PC-3 (cell line): ENCODE results near the gene A4GNT. TPM values are rescaled to one million over a fixed set of nuclear protein-coding genes. Genes with fewer than 3 reads are reported as not detected.
A peak's percentile ranks its signal among the peaks of the same experiment; 100 is the strongest.

Source experiments
- ATAC-seq: fragments of 200-7000 bp; cut with Tn5 transposase; 2 replicates; pipeline ENCODE4 v1.9.1; 2020; ENCODE audit warnings: mild to moderate bottlenecking, moderate library complexity
- BruUV-seq: library from RNA; stranded (reverse); fragments of 400-500 nt; replicated peaks from 2 replicates; lab custom pipeline; 2021; lab: Mats Ljungman, UMichigan
- CTCF ChIA-PET: fragments of 300-600 bp; sonication (Branson Sonifier 250); formaldehyde crosslinking; loops from one replicate; lab custom pipeline; 2022; ENCODE audit warnings: antibody characterized with exemption; lab: Charles Lee
- POLR2A ChIA-PET: fragments of 300-600 bp; sonication (Branson Sonifier 250); formaldehyde crosslinking; loops from one replicate; lab custom pipeline; 2022; ENCODE audit warnings: antibody characterized with exemption; ENCODE audit not compliant: unreplicated experiment; lab: Charles Lee
- DNase-seq: peaks from one replicate; pipeline ENCODE4 v3.0.0-alpha.2; 2015
- H2AFZ ChIP-seq: fragments of 300-600 bp; sonication (generic); 2 replicates; pipeline ENCODE4 v1.6.0; 2016; ENCODE audit warnings: antibody characterized with exemption, low read length
- H3F3A ChIP-seq: fragments of 300-600 bp; sonication (generic); one replicate; pipeline ENCODE4 v1.6.0; 2017; ENCODE audit warnings: antibody characterized with exemption, low read length, control low read depth, mild to moderate bottlenecking; ENCODE audit not compliant: unreplicated experiment
- H3K27ac ChIP-seq: fragments of 300-600 bp; sonication (generic); 2 replicates; pipeline ENCODE4 v1.5.1; 2016; ENCODE audit warnings: mild to moderate bottlenecking, low read length
- H3K27me3 ChIP-seq: fragments of 300-600 bp; sonication (generic); 2 replicates; pipeline ENCODE4 v1.6.1; 2016; ENCODE audit warnings: low read length, mixed read lengths
- H3K36me3 ChIP-seq: fragments of 300-600 bp; sonication (generic); 2 replicates; pipeline ENCODE4 v1.6.1; 2016; ENCODE audit warnings: low read depth, mixed run types, low read length, mixed read lengths
- H3K4me1 ChIP-seq: fragments of 300-600 bp; sonication (generic); 2 replicates; pipeline ENCODE4 v1.5.1; 2016; ENCODE audit warnings: low read length; ENCODE audit not compliant: insufficient read depth
- H3K4me2 ChIP-seq: fragments of 300-600 bp; sonication (generic); 2 replicates; pipeline ENCODE4 v1.6.0; 2016; ENCODE audit warnings: low read length
- H3K4me3 ChIP-seq: fragments of 300-600 bp; sonication (generic); 2 replicates; pipeline ENCODE4 v1.5.1; 2016; ENCODE audit warnings: mild to moderate bottlenecking, low read length, mixed read lengths
- H3K79me2 ChIP-seq: fragments of 300-600 bp; sonication (generic); 2 replicates; pipeline ENCODE4 v1.6.1; 2017; ENCODE audit warnings: low read length, mixed read lengths
- H3K9ac ChIP-seq: fragments of 300-600 bp; sonication (generic); 2 replicates; pipeline ENCODE4 v1.6.0; 2016; ENCODE audit warnings: mild to moderate bottlenecking, low read length
- H3K9me2 ChIP-seq: fragments of 300-600 bp; sonication (generic); replicated peaks from 2 replicates; pipeline ENCODE4 v1.6.1; 2016; ENCODE audit warnings: mixed run types, low read length, mixed read lengths
- H3K9me3 ChIP-seq: fragments of 300-600 bp; sonication (generic); 2 replicates; pipeline ENCODE4 v1.6.1; 2016; ENCODE audit warnings: low read length, mixed read lengths
- H4K20me1 ChIP-seq: fragments of 300-600 bp; sonication (generic); 2 replicates; pipeline ENCODE4 v1.6.1; 2016; ENCODE audit warnings: low read length, mixed read lengths
- EZH2 ChIP-seq: fragments of 300-600 bp; sonication (generic); IDR thresholded peaks from one replicate; pipeline ENCODE4 v1.6.1; 2017; ENCODE audit warnings: antibody characterized with exemption, mild to moderate bottlenecking, low read length; ENCODE audit not compliant: unreplicated experiment
- EZH2phosphoT487 ChIP-seq: fragments of 300-600 bp; sonication (generic); IDR thresholded peaks from 2 replicates; pipeline ENCODE4 v1.6.1; 2018; ENCODE audit warnings: mild to moderate bottlenecking, antibody characterized with exemption, low read length, borderline replicate concordance
- intact Hi-C: fragments of 100-400 bp; cut with micrococcal nuclease; formaldehyde crosslinking; loops from 2 replicates; pipeline ENCODE4 v1.9.0; 2023
- total RNA-seq: library from RNA; depleted of rRNA; stranded (reverse); fragments of >200 nt; gene quantifications from 2 replicates; pipeline ENCODE4 v1.2.3, GENCODE V29; 2014
- TF ChIP-seq, protein P1 (sequence below): fragments of 300-600 bp; sonication (generic); conservative IDR thresholded peaks from 2 replicates; pipeline ENCODE4 v1.5.1; 2017; ENCODE audit warnings: antibody characterized with exemption, low read depth, mild to moderate bottlenecking, low read length

Gene A4GNT
- total RNA-seq, 1 experiment from 2014 or later, result not detected

DNA sequence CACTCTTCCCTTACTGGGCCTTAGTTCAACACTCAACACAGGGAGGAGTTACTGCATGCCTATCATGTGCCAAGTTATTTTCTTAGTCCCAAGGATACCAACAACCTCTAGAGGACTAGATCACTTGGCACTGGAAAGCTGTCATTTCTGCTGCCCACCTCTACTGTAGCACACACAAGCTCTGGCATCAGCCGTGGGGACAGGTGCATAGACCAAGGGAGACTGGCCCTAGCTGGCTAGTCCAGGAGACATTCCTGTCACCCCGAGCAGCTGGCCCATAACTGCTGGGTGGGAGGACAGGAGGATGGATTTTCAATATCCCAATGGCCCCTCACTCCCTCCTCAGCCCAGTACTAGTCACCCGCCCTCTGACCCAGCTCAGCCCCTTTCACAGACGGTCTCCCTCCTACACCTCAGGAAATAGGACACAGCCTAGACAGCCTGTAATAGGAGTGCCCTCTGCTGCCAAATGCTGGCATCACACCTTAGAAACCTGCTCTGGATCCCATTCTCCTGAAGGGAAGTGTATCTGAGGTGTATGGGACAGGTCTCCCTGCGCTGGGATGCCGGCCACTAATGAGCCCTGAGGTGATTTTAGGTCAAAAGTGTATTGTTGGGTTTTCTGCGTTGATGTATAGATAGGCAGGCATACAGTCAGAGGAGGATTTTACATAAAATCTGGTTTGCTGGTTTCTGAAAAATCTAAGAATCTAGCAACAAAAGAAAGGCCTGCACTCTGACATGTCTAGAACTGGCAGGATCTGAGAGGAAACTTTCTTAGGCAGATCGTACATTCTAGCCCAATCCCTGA is 13.4 kb downstream of the A4GNT start:
- CTCF ChIA-PET, result interaction anchor here (0.6 to 0.9 kb wide), 3 partner anchors 29 to 50 kb away, joined by 3 to 4 read pairs (median 3); no protein-coding TSS in a partner anchor
- peak; percentile 84 for DNase-seq
- POLR2A ChIA-PET, result no interaction called here

DNA sequence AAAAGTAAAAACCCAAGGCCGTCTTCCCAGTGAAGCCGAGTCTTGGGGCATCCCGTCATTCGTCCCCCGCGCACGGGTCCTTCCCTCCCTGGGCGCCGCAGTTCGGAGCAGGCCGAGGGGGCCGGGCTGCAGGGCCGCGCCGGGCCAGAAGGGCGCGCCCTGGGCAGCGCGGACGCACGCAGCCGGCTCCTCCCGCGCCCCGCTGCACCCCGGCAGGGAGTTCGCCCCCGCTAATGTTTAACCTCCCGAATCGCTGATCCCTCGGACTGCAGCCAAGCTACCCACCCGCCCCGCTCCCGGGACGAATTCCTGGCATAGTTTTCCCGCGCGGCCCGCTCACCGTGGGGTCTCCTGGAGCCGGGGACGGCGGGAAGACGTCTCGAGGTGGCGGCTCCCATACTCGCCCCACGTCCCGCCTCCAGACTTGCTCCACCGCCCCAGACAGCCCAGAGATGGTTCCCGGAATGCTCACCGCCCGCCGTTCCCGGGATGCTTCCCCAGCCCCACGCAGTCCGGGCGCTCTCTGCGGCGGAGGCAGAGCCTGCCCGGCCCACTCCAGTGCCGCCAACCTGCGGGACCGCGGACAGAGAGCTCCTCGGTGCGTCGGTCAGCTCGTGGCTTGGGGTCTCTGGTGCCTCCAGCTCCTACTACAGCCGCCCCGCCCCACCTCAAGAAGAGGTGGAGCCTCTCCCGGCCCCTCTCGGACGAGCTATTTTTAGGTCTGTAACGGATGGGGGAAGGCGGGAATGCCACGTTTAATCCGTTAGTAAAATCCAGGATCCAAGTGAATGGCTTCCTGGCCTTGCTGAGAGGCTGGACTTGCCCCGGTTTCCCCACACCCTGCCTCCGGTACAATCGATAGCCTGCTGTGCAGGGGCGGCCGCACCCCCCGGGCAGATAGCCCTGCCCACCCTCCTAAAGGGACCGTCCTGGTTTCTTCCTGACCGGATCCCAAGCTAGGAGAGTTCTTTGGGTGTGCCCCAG is 16.9 kb downstream of the A4GNT start, which contains the start of gene DZIP1L:
TSS of gene DZIP1L (minus strand) at position 621 of the 984 bp plus-strand sequence. CDS start 11,637 bp downstream, outside the sequence.
- BruUV-seq, result TSS peak; percentile 37

More for the DNA sequence above, 13.4 kb downstream of the A4GNT start:
- H3K4me3 ChIP-seq, result no peak overlapping the region
- ATAC-seq, result peak; percentile 59
- H2AFZ ChIP-seq, result no peak overlapping the region
- H3K9ac ChIP-seq, result no peak overlapping the region
- H3K27me3 ChIP-seq, result no peaks in the 10 kb centered on the region
- BruUV-seq, result no TSS peak
- H3K27ac ChIP-seq, result no peak overlapping the region
- H3K9me3 ChIP-seq, result no peaks in the 10 kb centered on the region
- TF ChIP-seq, protein P1, sequence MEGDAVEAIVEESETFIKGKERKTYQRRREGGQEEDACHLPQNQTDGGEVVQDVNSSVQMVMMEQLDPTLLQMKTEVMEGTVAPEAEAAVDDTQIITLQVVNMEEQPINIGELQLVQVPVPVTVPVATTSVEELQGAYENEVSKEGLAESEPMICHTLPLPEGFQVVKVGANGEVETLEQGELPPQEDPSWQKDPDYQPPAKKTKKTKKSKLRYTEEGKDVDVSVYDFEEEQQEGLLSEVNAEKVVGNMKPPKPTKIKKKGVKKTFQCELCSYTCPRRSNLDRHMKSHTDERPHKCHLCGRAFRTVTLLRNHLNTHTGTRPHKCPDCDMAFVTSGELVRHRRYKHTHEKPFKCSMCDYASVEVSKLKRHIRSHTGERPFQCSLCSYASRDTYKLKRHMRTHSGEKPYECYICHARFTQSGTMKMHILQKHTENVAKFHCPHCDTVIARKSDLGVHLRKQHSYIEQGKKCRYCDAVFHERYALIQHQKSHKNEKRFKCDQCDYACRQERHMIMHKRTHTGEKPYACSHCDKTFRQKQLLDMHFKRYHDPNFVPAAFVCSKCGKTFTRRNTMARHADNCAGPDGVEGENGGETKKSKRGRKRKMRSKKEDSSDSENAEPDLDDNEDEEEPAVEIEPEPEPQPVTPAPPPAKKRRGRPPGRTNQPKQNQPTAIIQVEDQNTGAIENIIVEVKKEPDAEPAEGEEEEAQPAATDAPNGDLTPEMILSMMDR, result peak; percentile 81
- TF ChIP-seq EZH2phosphoT487 (no peak), EZH2 (no peak)
- no peaks in the 10 kb centered on the region for H3K9me2 ChIP-seq
- peaks cover 7% of the 10 kb centered on the region for H3K4me1 ChIP-seq
- H3K79me2 ChIP-seq, result 0 out of 2 replicates have a peak, but pooled peaks cover 3% of the 10 kb centered on the region
- no peaks in the 10 kb centered on the region for H3F3A ChIP-seq
- intact Hi-C loops, result loop anchor here (1.0 kb wide), 1 partner anchor 51 kb away; no protein-coding TSS in a partner anchor
- no peak overlapping the region for H3K4me2 ChIP-seq
- H3K36me3 ChIP-seq, result no peaks in the 10 kb centered on the region
- H4K20me1 ChIP-seq, result no peaks in the 10 kb centered on the region

More for the DNA sequence above, 16.9 kb downstream of the A4GNT start, which contains the start of gene DZIP1L:
- Histone ChIP-seq H3F3A (no peaks in the 10 kb centered on the region), H3K9me2 (no peaks in the 10 kb centered on the region), H3K27me3 (no peaks in the 10 kb centered on the region), H2AFZ (peak within 1 kb of the TSS; percentile 98), H3K4me3 (peak within 1 kb of the TSS; percentile 90), H3K36me3 (no peaks in the 10 kb centered on the region), H3K27ac (peak within 1 kb of the TSS; percentile 41), H3K4me2 (peak within 1 kb of the TSS; percentile 93), H3K9ac (peak within 1 kb of the TSS; percentile 85), H3K4me1 (peaks cover 7% of the 10 kb centered on the region), H3K9me3 (no peaks in the 10 kb centered on the region), H3K79me2 (0 out of 2 replicates have a peak, but pooled peaks cover 3% of the 10 kb centered on the region), H4K20me1 (no peaks in the 10 kb centered on the region)
- ATAC-seq (peak; percentile 83), DNase-seq (peak; percentile 44)
- ChIA-PET CTCF (interaction anchor here (0.5 to 1.2 kb wide), 3 partner anchors 26 to 45 kb away, joined by 3 to 4 read pairs (median 3); no protein-coding TSS in a partner anchor), POLR2A (no interaction called here)
- intact Hi-C loops, result loop anchor here (2.0 kb wide), 1 partner anchor 36 kb away; no protein-coding TSS in a partner anchor
- TF ChIP-seq, protein P1, result peak; percentile 45; the same call in 1 of the 2 replicates
- TF ChIP-seq EZH2 (no peak), EZH2phosphoT487 (no peak)
